Measurements from ENCODE around the gene ADAMTS4.

The ADAMTS4 gene

GRCh38 chr1:161166669-161167548, 31.9 kb downstream of the ADAMTS4 start:
- Histone ChIP-seq H3K4me1 (peaks cover 25 to 53% (median 33%) of the 10 kb centered on the region in 10 experiments), H3K9me3 (replicated peaks in 1 of 11) (no peaks in the 10 kb centered on the region), H3K4me3 (peak overlapping the region; percentile 65 to 80 (median 75)), H3K9ac (peak overlapping the region; percentile 74 to 91 (median 82)), H4K20me1 (peaks cover 0 to 6% (median 0%) of the 10 kb centered on the region in 11 experiments; a peak in 2 of 22 replicates), H3K27ac (peak overlapping the region; percentile 59 to 92 (median 69)), H3K4me2 (peak overlapping the region; percentile 94 to 100 (median 98)), H3K36me3 (peaks cover 36 to 72% (median 60%) of the 10 kb centered on the region in 11 experiments), H3K27me3 (no peaks in the 10 kb centered on the region)
- TF ChIP-seq Cebpa-rat (IDR thresholded peaks at IDR 0.05): no peak

- Histone ChIP-seq H3K36me3 (peaks cover 27 to 72% (median 57%) of the 10 kb centered on the region in 11 experiments), H3K4me1 (peaks cover 28 to 59% (median 41%) of the 10 kb centered on the region in 10 experiments), H3K27ac (peak within 1 kb of the TSS; percentile 59 to 92 (median 69)), H3K4me2 (peak within 1 kb of the TSS; percentile 94 to 100 (median 98)), H3K27me3 (no peaks in the 10 kb centered on the region), H4K20me1 (no peaks in the 10 kb centered on the region; a peak in 1 of 22 replicates), H3K9me3 (replicated peaks in 1 of 11) (no peaks in the 10 kb centered on the region), H3K9ac (peak within 1 kb of the TSS; percentile 74 to 91 (median 82)), H3K4me3 (peak within 1 kb of the TSS; percentile 65 to 80 (median 75))
- TF ChIP-seq Cebpa-rat (IDR thresholded peaks at IDR 0.05): no peak
Measured at GRCh38 chr1:161165742-161166668, 32.8 kb downstream of the ADAMTS4 start, which contains the start of gene PPOX. Gene PPOX (plus strand): TSS chr1:161166426. CDS start chr1:161166848, 422 bp downstream.

DNA sequence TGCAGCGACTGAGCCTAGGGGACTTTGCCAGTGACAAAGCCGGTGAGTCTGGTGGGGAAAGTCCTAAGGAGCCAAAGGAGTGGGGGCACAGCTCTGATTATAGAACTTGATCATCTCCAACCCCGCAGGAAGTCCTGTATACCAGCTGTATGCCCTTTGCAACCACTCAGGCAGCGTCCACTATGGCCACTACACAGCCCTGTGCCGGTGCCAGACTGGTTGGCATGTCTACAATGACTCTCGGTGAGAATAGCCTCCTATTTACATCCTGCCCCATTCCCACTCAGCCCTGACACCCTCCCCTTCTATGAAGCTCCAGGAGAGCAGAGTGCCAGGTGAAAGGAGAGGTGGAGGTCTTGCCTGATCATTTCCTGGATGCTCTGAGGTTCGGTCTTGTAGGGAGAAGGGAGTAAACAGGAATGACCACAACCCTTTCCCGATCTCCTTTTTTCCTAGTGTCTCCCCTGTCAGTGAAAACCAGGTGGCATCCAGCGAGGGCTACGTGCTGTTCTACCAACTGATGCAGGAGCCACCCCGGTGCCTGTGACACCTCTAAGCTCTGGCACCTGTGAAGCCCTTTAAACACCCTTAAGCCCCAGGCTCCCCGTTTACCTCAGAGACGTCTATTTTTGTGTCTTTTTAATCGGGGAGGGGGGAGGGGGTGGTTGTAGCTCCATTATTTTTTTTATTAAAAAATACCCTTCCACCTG, 33.8 kb downstream of the ADAMTS4 start:
- H3K9ac ChIP-seq: peak overlapping the region; percentile 74 to 91 (median 82)
- H3K36me3 ChIP-seq: peaks cover 23 to 70% (median 53%) of the 10 kb centered on the region in 11 experiments
- no peaks in the 10 kb centered on the region for H3K9me3 ChIP-seq (replicated peaks in 1 of 11)
- no peak for TF ChIP-seq Cebpa-rat (IDR thresholded peaks at IDR 0.05)
- H3K4me1 ChIP-seq: peaks cover 37 to 69% (median 50%) of the 10 kb centered on the region in 10 experiments
- H3K4me3 ChIP-seq: peak overlapping the region; percentile 65 to 80 (median 75)
- H4K20me1 ChIP-seq: no peaks in the 10 kb centered on the region; a peak in 1 of 22 replicates
- peak overlapping the region; percentile 76 to 99 (median 98) for H3K4me2 ChIP-seq
- no peaks in the 10 kb centered on the region for H3K27me3 ChIP-seq
- H3K27ac ChIP-seq: peak overlapping the region; percentile 31 to 92 (median 68); a peak in 18 of 22 replicates

GRCh38 chr1:161163793-161164192, 35.1 kb downstream of the ADAMTS4 start:
- Histone ChIP-seq H3K4me2 (no peak overlapping the region; a peak in 1 of 22 replicates), H3K36me3 (peaks cover 20 to 61% (median 43%) of the 10 kb centered on the region in 11 experiments), H3K27me3 (no peaks in the 10 kb centered on the region), H3K27ac (peak overlapping the region in 1 of 11 experiments; percentile 1; a peak in 1 of 22 replicates), H3K9me3 (replicated peaks in 1 of 11) (no peaks in the 10 kb centered on the region), H4K20me1 (no peaks in the 10 kb centered on the region; a peak in 1 of 22 replicates), H3K4me3 (no peak overlapping the region), H3K4me1 (peaks cover 43 to 74% (median 56%) of the 10 kb centered on the region in 10 experiments), H3K9ac (peak overlapping the region in 6 of 11 experiments; percentile 3 to 86 (median 42); a peak in 5 of 22 replicates)
- TF ChIP-seq Cebpa-rat (IDR thresholded peaks at IDR 0.05): no peak

GRCh38 chr1:161162806-161163205, 36.0 kb downstream of the ADAMTS4 start:
- no peak overlapping the region for H3K27ac ChIP-seq
- H3K4me3 ChIP-seq: no peak overlapping the region
- H3K9ac ChIP-seq: peak overlapping the region in 7 of 11 experiments; percentile 1 to 86 (median 20); a peak in 9 of 22 replicates
- H3K27me3 ChIP-seq: no peaks in the 10 kb centered on the region
- no peaks in the 10 kb centered on the region for H3K9me3 ChIP-seq (replicated peaks in 1 of 11)
- H3K4me2 ChIP-seq: peak overlapping the region in 1 of 11 experiments; percentile 7; a peak in 1 of 22 replicates
- H3K4me1 ChIP-seq: peaks cover 48 to 80% (median 60%) of the 10 kb centered on the region in 10 experiments
- no peaks in the 10 kb centered on the region for H4K20me1 ChIP-seq
- peaks cover 30 to 62% (median 52%) of the 10 kb centered on the region in 11 experiments for H3K36me3 ChIP-seq
- TF ChIP-seq Cebpa-rat (IDR thresholded peaks at IDR 0.05): no peak

GRCh38 chr1:161162052-161162451, 36.8 kb downstream of the ADAMTS4 start:
- Histone ChIP-seq H3K4me3 (no peak overlapping the region), H3K9me3 (replicated peaks in 1 of 11) (no peaks in the 10 kb centered on the region), H3K27ac (no peak overlapping the region; a peak in 1 of 22 replicates), H3K4me2 (peak overlapping the region in 2 of 11 experiments; percentile 9 to 10; a peak in 1 of 22 replicates), H3K36me3 (peaks cover 38 to 68% (median 60%) of the 10 kb centered on the region in 11 experiments), H3K27me3 (no peaks in the 10 kb centered on the region), H3K9ac (peak overlapping the region in 4 of 11 experiments; percentile 18 to 86 (median 30); a peak in 3 of 22 replicates), H4K20me1 (no peaks in the 10 kb centered on the region), H3K4me1 (peaks cover 40 to 72% (median 53%) of the 10 kb centered on the region in 10 experiments)
- no peak for TF ChIP-seq Cebpa-rat (IDR thresholded peaks at IDR 0.05)

DNA sequence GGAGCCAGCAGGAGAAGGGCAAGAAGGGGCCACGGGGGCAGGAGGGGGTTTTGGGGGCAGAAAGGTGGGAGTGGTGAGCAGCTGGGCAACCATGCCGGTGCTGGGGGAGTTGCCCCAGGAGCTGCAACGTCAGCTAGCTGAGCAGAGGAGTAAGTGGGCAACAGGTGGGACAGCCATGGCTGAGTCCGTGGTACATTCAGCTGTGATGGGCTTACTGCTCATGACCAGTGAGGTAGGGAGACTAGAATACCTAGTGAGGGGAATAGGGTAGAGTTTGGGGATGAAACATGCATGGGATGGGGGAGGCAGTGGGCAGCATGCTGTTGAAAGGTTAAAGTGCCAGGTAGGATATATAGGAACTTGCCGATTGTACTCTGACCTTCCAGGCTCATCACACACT, 37.2 kb downstream of the ADAMTS4 start:
- H3K27me3 ChIP-seq: no peaks in the 10 kb centered on the region
- peaks cover 42 to 72% (median 64%) of the 10 kb centered on the region in 11 experiments for H3K36me3 ChIP-seq
- TF ChIP-seq Cebpa-rat (IDR thresholded peaks at IDR 0.05): no peak
- H3K9me3 ChIP-seq (replicated peaks in 1 of 11): no peaks in the 10 kb centered on the region
- no peaks in the 10 kb centered on the region for H4K20me1 ChIP-seq
- peak overlapping the region in 3 of 11 experiments; percentile 9 to 91 (median 10); a peak in 2 of 22 replicates for H3K4me2 ChIP-seq
- H3K27ac ChIP-seq: no peak overlapping the region
- peaks cover 36 to 68% (median 49%) of the 10 kb centered on the region in 10 experiments for H3K4me1 ChIP-seq
- H3K9ac ChIP-seq: 0 out of 22 replicates have a peak overlapping the region, but pooled peaks of 3 of the 11 experiments have one; percentile 9 to 93 (median 28)
- no peak overlapping the region for H3K4me3 ChIP-seq

All from BLaER1 treated with 17β-estradiol and CSF1 and Interleukin-3, amounts not matched to agents 10 nM and 100 nM (cell line).